ENCODE results near the gene CD300C.
"Not testable (repeated sequence)": the region's sequence is repeated elsewhere in the genome, so short reads cannot be mapped to it uniquely, and the experiment has no call there.

CD300C gene

DNA sequence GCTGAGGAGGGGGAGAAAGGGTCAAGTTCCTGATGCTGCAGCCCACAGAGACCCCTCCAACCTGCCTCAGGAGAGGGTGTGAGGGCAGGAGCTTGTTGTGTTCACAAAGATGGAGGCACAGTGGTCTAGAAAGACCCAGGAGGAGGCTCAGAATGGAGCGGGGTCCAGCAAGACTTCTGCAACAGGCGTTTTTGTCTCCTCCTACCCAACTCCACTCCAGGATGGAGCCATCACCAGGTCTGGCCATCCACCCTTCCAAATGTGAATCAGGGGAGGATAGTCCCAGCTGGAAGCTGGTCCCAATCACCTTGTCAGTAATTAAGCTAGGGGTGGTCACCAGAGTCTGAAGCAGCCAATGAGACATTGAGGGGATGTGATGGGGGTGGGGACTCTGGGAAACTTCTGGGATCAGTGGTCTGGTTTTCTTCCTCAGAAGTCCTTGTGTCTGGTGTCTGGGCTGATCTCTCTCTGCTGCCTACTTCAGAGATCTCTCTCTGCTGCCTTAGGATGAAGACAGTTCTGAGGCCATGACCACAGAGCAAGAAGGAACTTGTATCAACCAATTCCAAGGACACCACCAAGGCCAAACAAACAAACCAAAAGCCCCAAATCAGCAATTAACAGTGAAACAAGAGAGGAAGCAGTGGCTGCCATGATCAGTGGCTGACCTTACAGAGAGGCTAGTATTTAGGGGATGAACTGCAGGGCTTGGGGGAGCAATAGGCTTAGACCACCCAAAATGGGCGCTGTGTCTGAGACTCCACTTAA is 29.2 kb downstream of the CD300C start:
- Histone ChIP-seq H3K9ac (ENCODE audit: low read depth, low read length) (no peak overlapping the region), H3K4me1 (ENCODE audit: control insufficient read depth, insufficient read depth, low read length) (no peaks in the 10 kb centered on the region), H3K9me3 (ENCODE audit: control insufficient read depth, insufficient read depth, low read length) (no peaks in the 10 kb centered on the region), H3K36me3 (ENCODE audit: control insufficient read depth, insufficient read depth, low read length) (no peaks in the 10 kb centered on the region), H3K27me3 (ENCODE audit: control insufficient read depth, insufficient read depth, low read length) (no peaks in the 10 kb centered on the region), H3K4me3 (ENCODE audit: low read depth, low read length) (no peak overlapping the region)

DNA sequence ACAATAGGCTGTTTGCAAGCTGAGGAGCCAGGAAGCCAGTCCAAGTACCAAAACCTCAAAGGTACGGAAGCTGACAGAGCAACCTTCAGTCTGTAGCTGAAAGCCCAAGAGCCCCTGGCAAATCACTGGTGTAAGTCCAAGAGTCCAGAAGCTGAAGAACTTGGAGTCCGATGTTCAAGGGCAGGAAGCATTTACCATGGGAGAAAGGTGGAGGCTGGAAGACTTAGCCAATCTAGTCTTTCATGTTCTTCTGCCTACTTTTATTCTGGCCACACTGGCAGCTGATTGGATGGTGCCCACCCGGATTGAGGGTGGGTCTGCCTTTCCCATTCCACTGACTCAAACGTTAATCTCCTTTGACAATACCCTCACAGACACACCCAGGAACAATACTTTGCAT is 30.0 kb downstream of the CD300C start:
- H3K27me3 ChIP-seq (ENCODE audit: control insufficient read depth, insufficient read depth, low read length) = no peaks in the 10 kb centered on the region
- no peak overlapping the region for H3K9ac ChIP-seq (ENCODE audit: low read depth, low read length)
- no peaks in the 10 kb centered on the region for H3K4me1 ChIP-seq (ENCODE audit: control insufficient read depth, insufficient read depth, low read length)
- no peaks in the 10 kb centered on the region for H3K9me3 ChIP-seq (ENCODE audit: control insufficient read depth, insufficient read depth, low read length)
- H3K36me3 ChIP-seq (ENCODE audit: control insufficient read depth, insufficient read depth, low read length) = no peaks in the 10 kb centered on the region
- no peak overlapping the region for H3K4me3 ChIP-seq (ENCODE audit: low read depth, low read length)

DNA sequence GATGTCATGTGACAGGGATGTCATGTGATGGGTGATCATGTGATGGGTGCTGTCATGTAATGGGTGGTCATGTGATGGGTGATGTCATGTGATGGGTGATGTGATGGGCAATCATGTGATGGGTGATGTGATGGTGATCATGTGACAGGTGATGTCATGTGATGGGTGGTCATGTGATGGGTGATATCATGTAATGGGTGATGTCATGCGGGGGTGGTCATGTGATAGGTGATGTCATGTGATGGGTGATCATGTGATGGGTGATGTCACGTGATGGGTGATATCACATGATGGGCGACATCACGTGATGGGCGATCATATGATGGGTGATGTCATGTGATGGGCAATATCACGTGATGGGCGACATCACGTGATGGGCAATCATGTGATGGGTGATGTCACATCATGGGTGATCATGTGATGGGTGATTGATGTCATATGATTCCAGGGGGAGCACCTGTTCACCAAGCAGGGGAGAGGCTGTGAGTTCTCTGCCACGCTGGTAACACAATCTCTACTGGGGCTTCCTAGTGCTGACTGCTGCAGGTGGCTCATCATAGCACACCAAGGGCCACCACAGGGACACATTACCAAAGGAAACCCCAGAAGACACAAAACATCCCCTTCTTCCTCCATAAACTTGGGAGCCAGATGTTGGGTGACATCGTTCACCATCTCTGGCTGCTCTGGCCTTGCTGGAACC is 31.1 kb downstream of the CD300C start:
- Histone ChIP-seq H3K4me1 (ENCODE audit: control insufficient read depth, insufficient read depth, low read length) (no peaks in the 10 kb centered on the region), H3K9ac (ENCODE audit: low read depth, low read length) (no peak overlapping the region), H3K27me3 (ENCODE audit: control insufficient read depth, insufficient read depth, low read length) (no peaks in the 10 kb centered on the region), H3K9me3 (ENCODE audit: control insufficient read depth, insufficient read depth, low read length) (no peaks in the 10 kb centered on the region), H3K4me3 (ENCODE audit: low read depth, low read length) (no peak overlapping the region), H3K36me3 (ENCODE audit: control insufficient read depth, insufficient read depth, low read length) (no peaks in the 10 kb centered on the region)

DNA sequence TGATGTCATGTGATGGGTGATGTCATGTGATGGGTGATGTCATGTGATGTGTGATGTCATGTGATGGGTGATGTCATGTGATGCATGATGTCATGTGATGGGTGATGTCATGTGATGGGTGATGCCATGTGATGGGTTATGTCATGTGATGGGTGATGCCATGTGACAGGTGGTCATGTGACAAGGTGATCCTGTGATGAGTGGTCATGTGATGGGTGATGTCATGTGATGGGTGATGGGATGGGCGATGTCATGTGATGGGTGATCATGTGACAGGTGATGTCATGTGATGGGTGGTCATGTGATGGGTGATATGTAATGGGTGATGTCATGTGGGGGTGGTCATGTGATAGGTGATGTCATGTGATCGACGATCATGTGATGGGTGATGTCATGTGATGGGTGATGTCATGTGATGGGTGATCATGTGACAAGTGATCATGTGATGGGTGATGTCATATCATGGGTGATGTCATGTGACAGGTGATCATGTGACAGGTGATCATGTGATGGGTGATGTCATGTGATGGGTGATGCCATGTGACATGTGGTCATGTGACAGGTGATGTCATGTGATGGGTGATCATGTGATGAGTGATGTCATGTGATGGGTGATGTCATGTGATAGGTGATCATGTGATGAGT is 31.8 kb downstream of the CD300C start:
- Histone ChIP-seq H3K9ac (ENCODE audit: low read depth, low read length) (no peak overlapping the region), H3K4me1 (ENCODE audit: control insufficient read depth, insufficient read depth, low read length) (no peaks in the 10 kb centered on the region), H3K27me3 (ENCODE audit: control insufficient read depth, insufficient read depth, low read length) (no peaks in the 10 kb centered on the region), H3K36me3 (ENCODE audit: control insufficient read depth, insufficient read depth, low read length) (no peaks in the 10 kb centered on the region), H3K4me3 (ENCODE audit: low read depth, low read length) (no peak overlapping the region), H3K9me3 (ENCODE audit: control insufficient read depth, insufficient read depth, low read length) (no peaks in the 10 kb centered on the region)

DNA sequence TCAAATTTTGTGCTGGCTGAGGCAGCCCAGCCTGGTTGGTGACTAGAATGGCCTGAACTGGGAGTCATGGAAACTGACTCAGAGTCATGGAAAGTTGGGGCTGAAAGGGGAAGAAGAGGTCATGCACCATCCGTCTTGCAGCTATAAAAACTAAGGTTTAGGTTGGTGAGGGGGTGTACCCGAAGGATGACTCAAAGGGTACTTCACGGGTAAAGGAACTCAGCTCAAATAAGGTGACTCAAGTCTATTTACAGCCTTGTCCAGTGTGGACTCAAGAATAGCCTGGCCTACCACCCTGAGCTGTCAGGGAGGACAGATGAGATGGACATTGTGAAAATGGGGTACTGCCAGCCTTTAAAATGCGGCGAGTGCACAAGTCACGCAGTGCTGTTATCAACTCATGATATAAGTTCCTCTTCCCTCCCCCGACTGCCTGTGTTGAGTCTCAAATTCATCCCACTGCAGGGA is 33.3 kb downstream of the CD300C start:
- Histone ChIP-seq H3K9me3 (ENCODE audit: control insufficient read depth, insufficient read depth, low read length) (no peaks in the 10 kb centered on the region), H3K9ac (ENCODE audit: low read depth, low read length) (no peak overlapping the region), H3K27me3 (ENCODE audit: control insufficient read depth, insufficient read depth, low read length) (no peaks in the 10 kb centered on the region), H3K4me1 (ENCODE audit: control insufficient read depth, insufficient read depth, low read length) (no peaks in the 10 kb centered on the region), H3K4me3 (ENCODE audit: low read depth, low read length) (no peak overlapping the region), H3K36me3 (ENCODE audit: control insufficient read depth, insufficient read depth, low read length) (no peaks in the 10 kb centered on the region)

DNA sequence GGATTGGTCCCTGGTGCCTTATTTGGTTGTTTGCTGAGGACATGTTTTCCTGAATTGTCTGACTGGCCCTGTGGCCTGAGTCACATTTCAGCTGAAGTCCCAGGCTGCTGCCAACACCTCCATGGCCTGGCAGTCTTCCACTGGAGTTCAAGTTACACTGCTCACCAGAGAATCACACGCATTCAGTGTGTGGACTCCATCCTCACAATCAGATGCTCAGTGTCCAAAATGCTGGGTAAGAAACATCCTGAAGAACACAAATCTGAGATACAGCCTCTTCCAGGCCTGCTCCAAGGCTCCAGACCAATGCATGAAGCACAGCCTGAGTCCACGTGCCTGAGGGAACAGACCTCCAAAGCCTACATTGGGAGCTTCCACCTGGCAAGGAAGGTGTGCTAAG is 33.9 kb downstream of the CD300C start:
- Histone ChIP-seq H3K9ac (ENCODE audit: low read depth, low read length) (no peak overlapping the region), H3K27me3 (ENCODE audit: control insufficient read depth, insufficient read depth, low read length) (no peaks in the 10 kb centered on the region), H3K4me3 (ENCODE audit: low read depth, low read length) (no peak overlapping the region), H3K36me3 (ENCODE audit: control insufficient read depth, insufficient read depth, low read length) (no peaks in the 10 kb centered on the region), H3K9me3 (ENCODE audit: control insufficient read depth, insufficient read depth, low read length) (no peaks in the 10 kb centered on the region), H3K4me1 (ENCODE audit: control insufficient read depth, insufficient read depth, low read length) (no peaks in the 10 kb centered on the region)

DNA sequence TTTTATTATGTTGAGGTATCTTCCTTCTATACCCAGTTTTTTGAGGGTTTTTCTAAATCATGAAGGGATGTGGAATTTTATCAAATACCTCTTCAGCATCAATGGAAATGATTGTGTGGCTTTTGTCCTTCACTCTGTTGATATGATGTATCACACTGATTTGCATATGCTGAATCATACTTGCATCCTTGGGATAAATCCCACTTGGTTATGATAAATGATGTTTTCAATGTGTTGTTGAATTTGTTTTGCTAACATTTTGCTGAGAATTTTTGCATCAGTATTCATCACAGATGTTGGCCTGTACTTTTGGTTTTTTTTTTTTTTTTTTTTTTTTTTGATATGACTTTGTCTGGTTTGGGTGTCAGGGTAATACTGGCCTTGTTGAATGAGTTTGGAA is 37.8 kb downstream of the CD300C start:
- Histone ChIP-seq H3K9ac (ENCODE audit: low read depth, low read length) (no peak overlapping the region), H3K36me3 (ENCODE audit: control insufficient read depth, insufficient read depth, low read length) (no peaks in the 10 kb centered on the region), H3K27me3 (ENCODE audit: control insufficient read depth, insufficient read depth, low read length) (no peaks in the 10 kb centered on the region), H3K4me3 (ENCODE audit: low read depth, low read length) (no peak overlapping the region), H3K4me1 (ENCODE audit: control insufficient read depth, insufficient read depth, low read length) (no peaks in the 10 kb centered on the region), H3K9me3 (ENCODE audit: control insufficient read depth, insufficient read depth, low read length) (no peaks in the 10 kb centered on the region)

DNA sequence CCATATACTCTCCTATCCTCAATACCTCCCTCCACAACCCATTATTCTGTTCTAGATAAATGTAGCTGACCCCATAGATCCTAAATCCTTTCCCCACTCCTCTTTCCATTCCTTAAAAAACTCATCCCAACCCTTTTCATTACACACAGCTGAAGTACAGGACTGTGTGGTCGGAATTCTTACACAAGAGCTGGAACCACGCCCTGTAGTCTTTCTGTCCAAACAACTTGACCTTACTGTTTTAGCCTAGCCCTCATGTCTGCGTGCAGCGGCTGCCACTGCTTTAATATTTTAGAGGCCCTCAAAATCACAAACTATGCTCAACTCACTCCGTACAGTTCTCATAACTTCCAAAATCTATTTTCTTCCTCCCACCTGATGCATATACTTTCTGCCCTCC is 42.0 kb downstream of the CD300C start:
- H3K9me3 ChIP-seq (ENCODE audit: control insufficient read depth, insufficient read depth, low read length); H3K4me1 ChIP-seq (ENCODE audit: control insufficient read depth, insufficient read depth, low read length); H3K4me3 ChIP-seq (ENCODE audit: low read depth, low read length); H3K27me3 ChIP-seq (ENCODE audit: control insufficient read depth, insufficient read depth, low read length); H3K36me3 ChIP-seq (ENCODE audit: control insufficient read depth, insufficient read depth, low read length); H3K9ac ChIP-seq (ENCODE audit: low read depth, low read length): not testable (repeated sequence)

DNA sequence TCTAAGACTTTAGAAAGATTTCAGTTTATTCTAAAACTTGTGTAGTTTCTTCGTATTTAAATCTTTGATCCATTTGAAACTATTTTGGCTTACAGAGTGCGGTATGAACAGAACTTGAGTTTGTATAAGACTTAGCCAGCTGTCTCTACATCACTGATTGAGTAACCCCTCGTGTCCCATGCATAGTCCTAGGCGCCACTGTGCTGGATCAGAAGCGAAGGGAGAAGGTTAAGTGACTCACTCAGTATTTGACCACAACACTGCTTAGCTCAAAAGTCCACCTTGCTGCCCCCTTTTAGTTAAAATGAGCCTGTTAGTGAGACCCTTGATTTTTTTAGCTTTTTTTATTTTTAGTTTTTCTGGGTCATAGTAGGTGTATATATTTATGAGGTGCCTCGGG is 43.1 kb downstream of the CD300C start:
- no peaks in the 10 kb centered on the region for H3K4me1 ChIP-seq (ENCODE audit: control insufficient read depth, insufficient read depth, low read length)
- no peaks in the 10 kb centered on the region for H3K36me3 ChIP-seq (ENCODE audit: control insufficient read depth, insufficient read depth, low read length)
- H3K4me3 ChIP-seq (ENCODE audit: low read depth, low read length) = no peak overlapping the region
- H3K9ac ChIP-seq (ENCODE audit: low read depth, low read length) = no peak overlapping the region
- H3K27me3 ChIP-seq (ENCODE audit: control insufficient read depth, insufficient read depth, low read length) = no peaks in the 10 kb centered on the region
- no peaks in the 10 kb centered on the region for H3K9me3 ChIP-seq (ENCODE audit: control insufficient read depth, insufficient read depth, low read length)

DNA sequence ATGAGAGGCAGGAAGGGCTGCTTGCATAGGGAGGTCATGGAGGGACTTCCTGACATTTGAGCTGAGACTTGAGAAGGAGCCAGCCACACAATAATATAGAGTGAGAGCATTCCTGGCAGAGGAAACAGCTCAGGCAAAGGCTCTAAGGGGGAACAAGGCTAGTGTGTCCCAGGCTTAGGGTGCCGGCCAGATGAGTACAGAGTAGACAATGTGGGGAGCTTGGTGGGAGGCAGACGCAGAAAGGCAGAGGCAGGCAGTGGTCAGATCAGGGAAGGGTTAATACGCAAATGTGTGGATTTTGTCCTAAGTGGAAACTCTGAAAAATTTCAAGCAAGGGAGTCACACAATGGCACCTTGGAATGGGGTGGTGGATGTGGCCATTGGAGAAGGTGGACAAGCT is 45.9 kb downstream of the CD300C start:
- no peaks in the 10 kb centered on the region for H3K9me3 ChIP-seq (ENCODE audit: control insufficient read depth, insufficient read depth, low read length)
- no peak overlapping the region for H3K9ac ChIP-seq (ENCODE audit: low read depth, low read length)
- no peak overlapping the region for H3K4me3 ChIP-seq (ENCODE audit: low read depth, low read length)
- no peaks in the 10 kb centered on the region for H3K27me3 ChIP-seq (ENCODE audit: control insufficient read depth, insufficient read depth, low read length)
- H3K36me3 ChIP-seq (ENCODE audit: control insufficient read depth, insufficient read depth, low read length) = no peaks in the 10 kb centered on the region
- H3K4me1 ChIP-seq (ENCODE audit: control insufficient read depth, insufficient read depth, low read length) = no peaks in the 10 kb centered on the region

DNA sequence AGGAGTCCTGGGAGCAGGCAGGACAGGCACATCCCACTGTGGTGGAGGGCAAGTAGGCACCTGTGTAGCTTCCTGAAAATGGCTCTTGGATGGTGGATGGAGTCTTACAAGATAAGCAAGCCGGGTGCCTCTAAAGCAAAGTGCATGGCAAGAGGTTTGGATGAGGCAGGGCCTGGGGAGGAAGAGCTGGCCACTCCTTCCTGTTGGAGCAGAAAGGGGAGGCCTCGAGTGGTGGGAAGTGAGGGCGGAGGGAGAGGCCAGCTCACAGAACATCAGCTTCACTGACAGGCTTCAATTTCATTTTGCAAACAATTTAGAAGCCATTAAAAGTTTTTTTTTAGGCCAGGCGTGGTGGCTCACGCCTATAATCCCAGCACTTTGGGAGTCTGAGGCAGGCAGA is 48.4 kb downstream of the CD300C start:
- Histone ChIP-seq H3K9me3 (ENCODE audit: control insufficient read depth, insufficient read depth, low read length) (no peaks in the 10 kb centered on the region), H3K4me1 (ENCODE audit: control insufficient read depth, insufficient read depth, low read length) (no peaks in the 10 kb centered on the region), H3K36me3 (ENCODE audit: control insufficient read depth, insufficient read depth, low read length) (no peaks in the 10 kb centered on the region), H3K4me3 (ENCODE audit: low read depth, low read length) (no peak overlapping the region), H3K27me3 (ENCODE audit: control insufficient read depth, insufficient read depth, low read length) (no peaks in the 10 kb centered on the region), H3K9ac (ENCODE audit: low read depth, low read length) (no peak overlapping the region)

DNA sequence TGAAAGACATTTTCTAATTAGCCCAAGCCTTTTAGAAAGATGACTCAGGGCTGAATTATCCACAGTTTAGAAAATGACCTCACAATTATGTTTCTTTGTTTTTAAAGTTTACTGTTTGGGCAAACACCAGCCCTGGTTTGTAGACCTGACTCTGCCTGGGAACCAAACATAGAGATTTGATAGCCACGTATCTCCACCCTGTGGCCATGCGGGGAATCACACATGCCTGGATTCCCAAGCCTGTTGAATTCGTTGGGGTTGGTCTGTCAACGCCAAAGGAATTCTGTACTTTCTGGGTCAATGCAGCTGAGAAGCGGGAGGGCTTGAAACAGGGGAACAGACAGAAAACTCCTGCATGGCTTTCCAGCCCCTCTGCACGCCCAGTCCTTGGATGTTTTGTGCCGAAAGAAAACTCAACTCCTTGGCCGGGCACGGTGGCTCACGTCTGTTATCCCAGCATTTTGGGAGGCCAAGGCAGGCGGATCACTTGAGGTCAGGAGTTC is 52.5 kb downstream of the CD300C start:
- Histone ChIP-seq H3K4me3 (ENCODE audit: low read depth, low read length) (no peak overlapping the region), H3K9me3 (ENCODE audit: control insufficient read depth, insufficient read depth, low read length) (no peaks in the 10 kb centered on the region), H3K9ac (ENCODE audit: low read depth, low read length) (no peak overlapping the region), H3K36me3 (ENCODE audit: control insufficient read depth, insufficient read depth, low read length) (no peaks in the 10 kb centered on the region), H3K27me3 (ENCODE audit: control insufficient read depth, insufficient read depth, low read length) (no peaks in the 10 kb centered on the region), H3K4me1 (ENCODE audit: control insufficient read depth, insufficient read depth, low read length) (no peaks in the 10 kb centered on the region)
